ENCODE data around the gene PRDM15. TPM values are rescaled to one million over a fixed set of nuclear protein-coding genes. Genes with fewer than 3 reads are reported as not detected.

Gene PRDM15
- total RNA-seq, 1 experiment from 2014 or later = 16.7 TPM

- ChIA-PET CTCF (interaction anchor here (0.6 to 0.7 kb wide), 2 partner anchors 185 to 196 kb away, joined by 3 to 4 read pairs; no protein-coding TSS in a partner anchor), POLR2A (ENCODE audit: low non-redundant PET) (no interaction called here)
- TF ChIP-seq, protein P1, sequence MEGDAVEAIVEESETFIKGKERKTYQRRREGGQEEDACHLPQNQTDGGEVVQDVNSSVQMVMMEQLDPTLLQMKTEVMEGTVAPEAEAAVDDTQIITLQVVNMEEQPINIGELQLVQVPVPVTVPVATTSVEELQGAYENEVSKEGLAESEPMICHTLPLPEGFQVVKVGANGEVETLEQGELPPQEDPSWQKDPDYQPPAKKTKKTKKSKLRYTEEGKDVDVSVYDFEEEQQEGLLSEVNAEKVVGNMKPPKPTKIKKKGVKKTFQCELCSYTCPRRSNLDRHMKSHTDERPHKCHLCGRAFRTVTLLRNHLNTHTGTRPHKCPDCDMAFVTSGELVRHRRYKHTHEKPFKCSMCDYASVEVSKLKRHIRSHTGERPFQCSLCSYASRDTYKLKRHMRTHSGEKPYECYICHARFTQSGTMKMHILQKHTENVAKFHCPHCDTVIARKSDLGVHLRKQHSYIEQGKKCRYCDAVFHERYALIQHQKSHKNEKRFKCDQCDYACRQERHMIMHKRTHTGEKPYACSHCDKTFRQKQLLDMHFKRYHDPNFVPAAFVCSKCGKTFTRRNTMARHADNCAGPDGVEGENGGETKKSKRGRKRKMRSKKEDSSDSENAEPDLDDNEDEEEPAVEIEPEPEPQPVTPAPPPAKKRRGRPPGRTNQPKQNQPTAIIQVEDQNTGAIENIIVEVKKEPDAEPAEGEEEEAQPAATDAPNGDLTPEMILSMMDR (conservative IDR thresholded peaks at IDR 0.05; ENCODE audit: low read depth, low read length) = no peak
- TF ChIP-seq EZH2 (IDR thresholded peaks at IDR 0.05; ENCODE audit: borderline replicate concordance, low read depth, low read length, poor library complexity, severe bottlenecking) = no peak
- Histone ChIP-seq H3K9me3 (ENCODE audit: low read depth, low read length, poor library complexity, severe bottlenecking) (no peaks in the 10 kb centered on the region), H3K27me3 (replicated peaks; ENCODE audit: insufficient read depth, low read depth, low read length, poor library complexity) (no peaks in the 10 kb centered on the region), H3K27ac (ENCODE audit: low read depth, low read length, poor library complexity, severe bottlenecking) (peak overlapping the region; percentile 65), H3K4me1 (ENCODE audit: insufficient read depth, low read length, poor library complexity, severe bottlenecking) (peaks cover 19% of the 10 kb centered on the region), H3K36me3 (ENCODE audit: insufficient read depth, low read length, poor library complexity, severe bottlenecking) (no peaks in the 10 kb centered on the region), H3K4me3 (ENCODE audit: low read depth, low read length, poor library complexity, severe bottlenecking) (no peak overlapping the region)
- intact Hi-C loops (cut with micrococcal nuclease; ENCODE audit: unreplicated experiment) = no loop called here
- no TSS peak for BruUV-seq (replicated peaks)
- no peak for DNase-seq (ENCODE audit: low spot score)
Measured at GRCh38 chr21:41812679-41813078, 66.5 kb downstream of the PRDM15 start.

- BruUV-seq (replicated peaks) = no TSS peak
- ChIA-PET POLR2A (ENCODE audit: low non-redundant PET) (no interaction called here), CTCF (no interaction called here)
Measured at GRCh38 chr21:41810597-41810932, 68.6 kb downstream of the PRDM15 start.

DNA sequence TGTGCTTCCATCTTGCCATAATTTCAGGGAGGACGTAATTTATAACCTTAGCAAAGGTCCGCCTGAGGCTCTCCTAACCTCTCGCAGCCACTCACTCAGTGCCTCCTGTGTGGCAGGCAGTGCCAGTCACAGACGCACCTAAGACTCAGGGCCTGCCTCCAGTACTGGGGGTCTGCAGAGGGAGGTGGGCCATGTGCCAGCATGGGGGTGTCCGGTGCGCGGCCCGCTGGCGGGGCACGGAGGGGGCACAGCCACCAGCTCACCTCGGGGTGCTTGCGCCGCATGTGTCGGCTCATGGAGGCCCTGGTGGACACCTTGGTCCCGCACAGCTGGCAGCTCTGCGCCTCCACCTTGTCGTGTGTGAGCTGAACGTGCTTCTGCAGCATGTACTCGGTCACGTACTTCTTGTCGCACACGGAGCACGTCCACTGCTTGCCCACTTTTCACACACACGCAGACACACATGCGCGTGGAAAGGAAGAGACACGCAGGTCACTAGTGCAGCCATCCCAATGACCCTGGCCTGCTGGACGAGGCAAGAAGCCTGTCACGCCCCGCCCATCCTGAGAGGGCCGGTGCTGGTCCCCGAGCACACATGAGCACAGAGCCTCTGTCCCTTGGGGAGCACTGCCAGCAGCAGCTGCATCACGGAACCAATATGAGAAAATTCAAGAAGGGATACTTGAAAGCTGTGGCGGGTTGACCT, 69.1 kb downstream of the PRDM15 start:
- TF ChIP-seq, protein P1 (conservative IDR thresholded peaks at IDR 0.05; ENCODE audit: low read depth, low read length) = no peak
- TF ChIP-seq EZH2 (IDR thresholded peaks at IDR 0.05; ENCODE audit: borderline replicate concordance, low read depth, low read length, poor library complexity, severe bottlenecking) = no peak
- Histone ChIP-seq H3K4me3 (ENCODE audit: low read depth, low read length, poor library complexity, severe bottlenecking) (no peak overlapping the region), H3K27me3 (replicated peaks; ENCODE audit: insufficient read depth, low read depth, low read length, poor library complexity) (no peaks in the 10 kb centered on the region), H3K9me3 (ENCODE audit: low read depth, low read length, poor library complexity, severe bottlenecking) (no peaks in the 10 kb centered on the region), H3K27ac (ENCODE audit: low read depth, low read length, poor library complexity, severe bottlenecking) (no peak overlapping the region), H3K36me3 (ENCODE audit: insufficient read depth, low read length, poor library complexity, severe bottlenecking) (no peaks in the 10 kb centered on the region), H3K4me1 (ENCODE audit: insufficient read depth, low read length, poor library complexity, severe bottlenecking) (peaks cover 14% of the 10 kb centered on the region)
- ChIA-PET CTCF (no interaction called here), POLR2A (ENCODE audit: low non-redundant PET) (no interaction called here)
- intact Hi-C loops (cut with micrococcal nuclease; ENCODE audit: unreplicated experiment) = no loop called here
- no TSS peak for BruUV-seq (replicated peaks)
- DNase-seq (ENCODE audit: low spot score) = no peak

More at GRCh38 chr21:41810597-41810932, 68.6 kb downstream of the PRDM15 start:
- Histone ChIP-seq H3K9me3 (ENCODE audit: low read depth, low read length, poor library complexity, severe bottlenecking) (no peaks in the 10 kb centered on the region), H3K4me3 (ENCODE audit: low read depth, low read length, poor library complexity, severe bottlenecking) (no peak overlapping the region), H3K4me1 (ENCODE audit: insufficient read depth, low read length, poor library complexity, severe bottlenecking) (peaks cover 14% of the 10 kb centered on the region), H3K36me3 (ENCODE audit: insufficient read depth, low read length, poor library complexity, severe bottlenecking) (no peaks in the 10 kb centered on the region), H3K27ac (ENCODE audit: low read depth, low read length, poor library complexity, severe bottlenecking) (no peak overlapping the region), H3K27me3 (replicated peaks; ENCODE audit: insufficient read depth, low read depth, low read length, poor library complexity) (no peaks in the 10 kb centered on the region)
- intact Hi-C loops (cut with micrococcal nuclease; ENCODE audit: unreplicated experiment) = no loop called here
- DNase-seq (ENCODE audit: low spot score) = no peak
- TF ChIP-seq EZH2 (IDR thresholded peaks at IDR 0.05; ENCODE audit: borderline replicate concordance, low read depth, low read length, poor library complexity, severe bottlenecking) = no peak
- TF ChIP-seq, protein P1 (conservative IDR thresholded peaks at IDR 0.05; ENCODE audit: low read depth, low read length) = no peak

Data from A673 (cell line).